Measurements from ENCODE around the gene VTI1A. TPM values are rescaled to one million over a fixed set of nuclear protein-coding genes. Genes with fewer than 3 reads are reported as not detected.

VTI1A gene
- total RNA-seq, 3 donors from 2014 or later (not counting 1 experiment from before 2014, with no cell fraction given), result 62.6 to 77.6 (median 68.2) TPM

DNA sequence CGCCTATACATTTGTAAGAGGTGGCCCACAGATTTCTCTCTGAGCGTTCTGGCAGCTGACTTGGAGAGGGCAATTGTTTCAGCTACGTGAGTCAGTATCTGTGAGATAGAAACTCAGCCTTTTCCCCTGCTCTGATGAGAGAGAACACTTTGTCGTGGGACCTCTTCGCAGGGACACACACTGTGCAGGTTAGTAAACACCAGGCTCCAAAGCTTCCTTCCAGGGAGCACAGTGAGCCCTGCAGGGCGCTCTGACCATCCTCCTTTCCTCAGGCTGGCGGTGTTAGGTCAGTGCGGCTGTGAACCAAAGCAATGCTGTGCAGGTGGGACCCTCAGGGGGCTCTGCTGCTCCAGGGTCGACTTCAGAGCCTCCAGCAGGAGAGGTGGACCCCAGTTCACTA is 350.8 kb downstream of the VTI1A start:
- 96% methylated on average over 9 of the region's 9 CpGs for WGBS (ENCODE audit: insufficient coverage)
- Mint-ChIP-seq H3K4me1 (peaks cover 5 to 11% of the 10 kb centered on the region in 2 donors), H3K9me3 (no peaks in the 10 kb centered on the region), H3K27ac (no peak overlapping the region), H3K36me3 (no peaks in the 10 kb centered on the region), H3K4me3 (no peak overlapping the region), H3K27me3 (ENCODE audit: low read depth in 2 of 2) (no peaks in the 10 kb centered on the region)
- intact Hi-C loops (cut with micrococcal nuclease), result no loop called here
- no peaks in the 10 kb centered on the region for H3K9me3 ChIP-seq (ENCODE audit: control insufficient read depth, insufficient read depth, low read length)
- no peak overlapping the region for H3K4me3 ChIP-seq (ENCODE audit: low read length)
- H3K27ac ChIP-seq (ENCODE audit: low read length), result no peak overlapping the region
- ATAC-seq (no peak), DNase-seq (no peak)
- no peaks in the 10 kb centered on the region for H3K27me3 ChIP-seq (ENCODE audit: control insufficient read depth, insufficient read depth, low read length)
- TF ChIP-seq, protein P1, sequence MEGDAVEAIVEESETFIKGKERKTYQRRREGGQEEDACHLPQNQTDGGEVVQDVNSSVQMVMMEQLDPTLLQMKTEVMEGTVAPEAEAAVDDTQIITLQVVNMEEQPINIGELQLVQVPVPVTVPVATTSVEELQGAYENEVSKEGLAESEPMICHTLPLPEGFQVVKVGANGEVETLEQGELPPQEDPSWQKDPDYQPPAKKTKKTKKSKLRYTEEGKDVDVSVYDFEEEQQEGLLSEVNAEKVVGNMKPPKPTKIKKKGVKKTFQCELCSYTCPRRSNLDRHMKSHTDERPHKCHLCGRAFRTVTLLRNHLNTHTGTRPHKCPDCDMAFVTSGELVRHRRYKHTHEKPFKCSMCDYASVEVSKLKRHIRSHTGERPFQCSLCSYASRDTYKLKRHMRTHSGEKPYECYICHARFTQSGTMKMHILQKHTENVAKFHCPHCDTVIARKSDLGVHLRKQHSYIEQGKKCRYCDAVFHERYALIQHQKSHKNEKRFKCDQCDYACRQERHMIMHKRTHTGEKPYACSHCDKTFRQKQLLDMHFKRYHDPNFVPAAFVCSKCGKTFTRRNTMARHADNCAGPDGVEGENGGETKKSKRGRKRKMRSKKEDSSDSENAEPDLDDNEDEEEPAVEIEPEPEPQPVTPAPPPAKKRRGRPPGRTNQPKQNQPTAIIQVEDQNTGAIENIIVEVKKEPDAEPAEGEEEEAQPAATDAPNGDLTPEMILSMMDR (IDR thresholded peaks at IDR 0.05), result no peak
- H3K36me3 ChIP-seq (ENCODE audit: control insufficient read depth, insufficient read depth, low read length), result no peaks in the 10 kb centered on the region
- H3K4me1 ChIP-seq (ENCODE audit: control insufficient read depth, insufficient read depth, low read length), result no peaks in the 10 kb centered on the region

DNA sequence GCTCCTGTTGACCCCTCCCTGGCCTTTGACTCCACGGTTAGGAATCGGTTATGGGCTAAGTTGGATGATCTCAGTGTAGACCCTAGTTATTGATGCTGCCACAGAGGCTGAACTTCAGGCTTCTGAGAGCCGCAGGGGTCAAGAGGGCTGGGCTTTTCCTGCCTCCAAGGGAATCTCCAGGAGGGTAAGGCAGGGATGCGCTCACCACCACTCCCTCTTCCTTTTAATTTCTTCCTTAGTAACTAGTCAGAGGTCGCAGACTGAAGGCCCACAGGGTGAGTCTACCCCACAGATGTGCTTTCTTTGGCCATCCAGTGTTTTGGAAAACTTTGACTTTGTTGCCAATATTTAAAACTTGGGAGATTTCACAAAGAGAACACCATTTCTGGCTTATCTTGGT is 352.0 kb downstream of the VTI1A start:
- no peak for DNase-seq
- Mint-ChIP-seq H3K36me3 (no peaks in the 10 kb centered on the region), H3K4me1 (peaks cover 5 to 11% of the 10 kb centered on the region in 2 donors), H3K27me3 (ENCODE audit: low read depth in 2 of 2) (no peaks in the 10 kb centered on the region), H3K9me3 (no peaks in the 10 kb centered on the region), H3K27ac (no peak overlapping the region), H3K4me3 (no peak overlapping the region)
- TF ChIP-seq, protein P1 (IDR thresholded peaks at IDR 0.05), result no peak
- H3K27ac ChIP-seq (ENCODE audit: low read length), result no peak overlapping the region
- no peak for ATAC-seq
- H3K27me3 ChIP-seq (ENCODE audit: control insufficient read depth, insufficient read depth, low read length), result no peaks in the 10 kb centered on the region
- H3K9me3 ChIP-seq (ENCODE audit: control insufficient read depth, insufficient read depth, low read length), result no peaks in the 10 kb centered on the region
- no peaks in the 10 kb centered on the region for H3K4me1 ChIP-seq (ENCODE audit: control insufficient read depth, insufficient read depth, low read length)
- 97% methylated on average over 5 of the region's 5 CpGs for WGBS (ENCODE audit: insufficient coverage)
- intact Hi-C loops (cut with micrococcal nuclease), result no loop called here
- H3K36me3 ChIP-seq (ENCODE audit: control insufficient read depth, insufficient read depth, low read length), result no peaks in the 10 kb centered on the region
- H3K4me3 ChIP-seq (ENCODE audit: low read length), result no peak overlapping the region

- Histone ChIP-seq H3K4me3 (ENCODE audit: low read length) (no peak overlapping the region), H3K36me3 (ENCODE audit: control insufficient read depth, insufficient read depth, low read length) (no peaks in the 10 kb centered on the region), H3K4me1 (ENCODE audit: control insufficient read depth, insufficient read depth, low read length) (no peaks in the 10 kb centered on the region), H3K9me3 (ENCODE audit: control insufficient read depth, insufficient read depth, low read length) (no peaks in the 10 kb centered on the region), H3K27me3 (ENCODE audit: control insufficient read depth, insufficient read depth, low read length) (no peaks in the 10 kb centered on the region), H3K27ac (ENCODE audit: low read length) (no peak overlapping the region)
- intact Hi-C loops (cut with micrococcal nuclease), result no loop called here
- H3K27me3 Mint-ChIP-seq (ENCODE audit: low read depth in 2 of 2), result no peaks in the 10 kb centered on the region
- TF ChIP-seq, protein P1 (IDR thresholded peaks at IDR 0.05), result no peak
- no peak overlapping the region for H3K4me3 Mint-ChIP-seq
- no peak overlapping the region for H3K27ac Mint-ChIP-seq
- no peaks in the 10 kb centered on the region for H3K9me3 Mint-ChIP-seq
- ATAC-seq, result no peak
- DNase-seq, result no peak
- H3K4me1 Mint-ChIP-seq, result peaks cover 5 to 11% of the 10 kb centered on the region in 2 donors
- no peaks in the 10 kb centered on the region for H3K36me3 Mint-ChIP-seq
- WGBS (ENCODE audit: insufficient coverage), result 88% methylated on average over 8 of the region's 8 CpGs
Measured at GRCh38 chr10:112799726-112800510, 352.9 kb downstream of the VTI1A start.

GRCh38 chr10:112801004-112801403 is 354.0 kb downstream of the VTI1A start:
- Histone ChIP-seq H3K9me3 (ENCODE audit: control insufficient read depth, insufficient read depth, low read length) (no peaks in the 10 kb centered on the region), H3K4me1 (ENCODE audit: control insufficient read depth, insufficient read depth, low read length) (no peaks in the 10 kb centered on the region), H3K27me3 (ENCODE audit: control insufficient read depth, insufficient read depth, low read length) (no peaks in the 10 kb centered on the region), H3K36me3 (ENCODE audit: control insufficient read depth, insufficient read depth, low read length) (no peaks in the 10 kb centered on the region), H3K27ac (ENCODE audit: low read length) (no peak overlapping the region), H3K4me3 (ENCODE audit: low read length) (no peak overlapping the region)
- Mint-ChIP-seq H3K36me3 (no peaks in the 10 kb centered on the region), H3K4me3 (no peak overlapping the region), H3K4me1 (peaks cover 5 to 11% of the 10 kb centered on the region in 2 donors), H3K27ac (no peak overlapping the region), H3K9me3 (no peaks in the 10 kb centered on the region), H3K27me3 (ENCODE audit: low read depth in 2 of 2) (no peaks in the 10 kb centered on the region)
- WGBS (ENCODE audit: insufficient coverage), result 96% methylated on average over 3 of the region's 3 CpGs
- no peak for DNase-seq
- ATAC-seq, result no peak
- intact Hi-C loops (cut with micrococcal nuclease), result no loop called here
- TF ChIP-seq, protein P1 (IDR thresholded peaks at IDR 0.05), result no peak
